ENCODE results near the gene BOC.

Gene BOC

DNA sequence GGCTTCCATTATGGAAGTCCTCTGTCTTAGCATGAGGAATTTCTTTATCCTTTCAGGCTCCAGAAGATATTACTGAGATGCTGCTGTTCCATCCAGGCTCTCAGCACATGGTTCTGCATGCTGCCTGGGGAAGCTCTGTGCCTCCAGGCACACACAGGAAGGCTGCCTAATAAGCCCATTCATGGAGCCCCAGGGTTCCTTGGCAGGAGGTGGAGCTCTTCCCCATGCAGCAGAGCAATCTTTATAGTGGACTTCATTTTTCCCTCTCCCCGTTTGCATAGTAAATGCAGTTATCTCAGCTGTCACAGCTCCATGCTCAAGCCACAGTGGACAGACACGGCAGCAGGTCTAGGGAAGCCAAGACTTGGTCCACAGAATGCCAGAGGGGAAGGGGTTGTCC is 57.6 kb downstream of the BOC start:
- Histone ChIP-seq H3K27ac (ENCODE audit: low read depth, low read length) (no peak overlapping the region), H3K27me3 (ENCODE audit: control insufficient read depth in 1 of 2, insufficient read depth in 2 of 2, low read length in 2 of 2) (no peaks in the 10 kb centered on the region), H3K4me3 (ENCODE audit: low read depth in 1 of 2, low read length in 2 of 2) (no peak overlapping the region), H3K4me1 (ENCODE audit: control insufficient read depth in 1 of 2, insufficient read depth in 2 of 2, low read length in 2 of 2) (no peaks in the 10 kb centered on the region), H3K9ac (ENCODE audit: low read depth in 1 of 2, low read length in 2 of 2) (no peak overlapping the region), H3K9me3 (ENCODE audit: control insufficient read depth in 1 of 2, low read length in 2 of 2) (no peaks in the 10 kb centered on the region), H3K36me3 (ENCODE audit: control insufficient read depth in 1 of 2, insufficient read depth in 2 of 2, low read length in 2 of 2) (no peaks in the 10 kb centered on the region)

DNA sequence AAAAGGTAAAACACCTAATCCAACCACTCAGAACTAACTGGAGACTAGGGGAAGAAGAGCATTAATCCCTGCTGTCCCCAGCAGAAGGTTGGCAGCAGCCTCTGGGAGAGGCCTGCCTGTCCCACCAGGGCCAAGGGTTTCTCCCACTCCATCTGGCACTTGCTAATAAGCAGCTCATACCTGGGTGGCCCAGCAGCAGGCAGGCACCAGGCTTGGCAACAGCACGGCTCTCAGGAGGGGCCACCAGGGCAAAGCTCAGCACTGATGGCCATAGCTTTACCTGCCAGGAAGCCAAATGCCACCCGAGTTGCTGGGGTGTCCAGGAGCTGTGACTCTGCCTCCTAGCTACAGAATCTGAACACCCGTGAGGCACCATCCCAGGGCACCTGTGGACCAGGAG is 58.3 kb downstream of the BOC start:
- no peak overlapping the region for H3K4me3 ChIP-seq (ENCODE audit: low read depth in 1 of 2, low read length in 2 of 2)
- H3K27ac ChIP-seq (ENCODE audit: low read depth, low read length), result no peak overlapping the region
- no peaks in the 10 kb centered on the region for H3K27me3 ChIP-seq (ENCODE audit: control insufficient read depth in 1 of 2, insufficient read depth in 2 of 2, low read length in 2 of 2)
- no peak overlapping the region for H3K9ac ChIP-seq (ENCODE audit: low read depth in 1 of 2, low read length in 2 of 2)
- H3K36me3 ChIP-seq (ENCODE audit: control insufficient read depth in 1 of 2, insufficient read depth in 2 of 2, low read length in 2 of 2), result no peaks in the 10 kb centered on the region
- no peaks in the 10 kb centered on the region for H3K4me1 ChIP-seq (ENCODE audit: control insufficient read depth in 1 of 2, insufficient read depth in 2 of 2, low read length in 2 of 2)
- H3K9me3 ChIP-seq (ENCODE audit: control insufficient read depth in 1 of 2, low read length in 2 of 2), result no peaks in the 10 kb centered on the region

DNA sequence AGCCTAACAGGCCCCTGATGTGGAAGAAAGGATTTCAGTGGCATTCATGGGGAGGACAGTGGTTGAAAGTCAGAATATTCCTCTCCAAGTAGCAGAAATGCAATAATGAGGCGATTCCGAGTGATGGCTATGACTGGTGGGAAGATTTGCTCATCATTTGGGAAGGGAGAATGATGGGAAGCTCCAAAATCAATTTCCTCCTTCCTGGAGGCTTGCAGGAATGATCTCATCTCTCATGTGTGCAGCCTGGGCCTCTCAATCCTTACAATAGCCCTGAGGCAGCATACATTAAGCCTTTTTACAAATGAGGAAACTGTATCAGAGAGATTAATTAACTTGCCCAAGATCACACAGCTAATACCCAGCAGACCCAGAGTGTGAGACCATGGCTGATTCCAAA is 58.7 kb downstream of the BOC start:
- no peaks in the 10 kb centered on the region for H3K36me3 ChIP-seq (ENCODE audit: control insufficient read depth in 1 of 2, insufficient read depth in 2 of 2, low read length in 2 of 2)
- no peak overlapping the region for H3K9ac ChIP-seq (ENCODE audit: low read depth in 1 of 2, low read length in 2 of 2)
- H3K4me3 ChIP-seq (ENCODE audit: low read depth in 1 of 2, low read length in 2 of 2), result no peak overlapping the region
- no peaks in the 10 kb centered on the region for H3K9me3 ChIP-seq (ENCODE audit: control insufficient read depth in 1 of 2, low read length in 2 of 2)
- H3K27me3 ChIP-seq (ENCODE audit: control insufficient read depth in 1 of 2, insufficient read depth in 2 of 2, low read length in 2 of 2), result no peaks in the 10 kb centered on the region
- H3K4me1 ChIP-seq (ENCODE audit: control insufficient read depth in 1 of 2, insufficient read depth in 2 of 2, low read length in 2 of 2), result no peaks in the 10 kb centered on the region
- H3K27ac ChIP-seq (ENCODE audit: low read depth, low read length), result no peak overlapping the region

DNA sequence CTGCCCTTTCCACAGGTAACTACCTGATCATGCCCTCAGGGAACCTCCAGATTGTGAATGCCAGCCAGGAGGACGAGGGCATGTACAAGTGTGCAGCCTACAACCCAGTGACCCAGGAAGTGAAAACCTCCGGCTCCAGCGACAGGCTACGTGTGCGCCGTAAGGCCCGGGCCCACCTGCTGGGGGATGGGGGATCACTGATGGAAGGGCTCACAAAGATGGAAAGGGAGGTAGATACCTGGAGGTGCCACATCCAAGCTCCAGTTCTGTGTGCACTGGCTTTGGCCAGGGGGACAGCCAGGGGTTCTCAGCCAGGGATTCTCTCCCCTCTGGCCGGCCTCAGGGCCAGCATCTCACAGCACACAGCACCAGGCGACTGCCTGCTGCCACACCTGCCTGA is 59.4 kb downstream of the BOC start:
- no peaks in the 10 kb centered on the region for H3K9me3 ChIP-seq (ENCODE audit: control insufficient read depth in 1 of 2, low read length in 2 of 2)
- no peaks in the 10 kb centered on the region for H3K36me3 ChIP-seq (ENCODE audit: control insufficient read depth in 1 of 2, insufficient read depth in 2 of 2, low read length in 2 of 2)
- no peak overlapping the region for H3K27ac ChIP-seq (ENCODE audit: low read depth, low read length)
- no peaks in the 10 kb centered on the region for H3K4me1 ChIP-seq (ENCODE audit: control insufficient read depth in 1 of 2, insufficient read depth in 2 of 2, low read length in 2 of 2)
- no peaks in the 10 kb centered on the region for H3K27me3 ChIP-seq (ENCODE audit: control insufficient read depth in 1 of 2, insufficient read depth in 2 of 2, low read length in 2 of 2)
- no peak overlapping the region for H3K9ac ChIP-seq (ENCODE audit: low read depth in 1 of 2, low read length in 2 of 2)
- no peak overlapping the region for H3K4me3 ChIP-seq (ENCODE audit: low read depth in 1 of 2, low read length in 2 of 2)

DNA sequence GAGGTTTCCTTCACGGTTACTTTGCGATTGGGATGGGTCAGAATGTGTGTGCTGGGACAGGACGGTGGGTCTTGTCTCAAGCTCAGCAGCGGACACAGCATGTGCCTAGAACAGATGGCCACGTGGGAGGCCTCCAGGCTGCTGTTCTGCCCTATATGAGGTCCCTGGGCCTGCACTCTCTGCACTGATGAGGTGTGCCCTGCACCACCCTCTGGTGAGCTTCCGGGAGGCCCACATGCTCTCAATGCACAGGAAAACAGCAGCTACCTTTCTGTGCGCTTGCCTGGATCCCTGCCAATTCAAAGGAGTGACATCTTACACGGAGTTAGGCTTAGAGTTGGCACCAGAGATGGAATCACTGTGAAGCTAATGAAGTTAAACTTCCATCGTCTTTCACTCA is 59.8 kb downstream of the BOC start:
- H3K4me1 ChIP-seq (ENCODE audit: control insufficient read depth in 1 of 2, insufficient read depth in 2 of 2, low read length in 2 of 2), result peaks cover 0 to 3% of the 10 kb centered on the region in 2 donors

DNA sequence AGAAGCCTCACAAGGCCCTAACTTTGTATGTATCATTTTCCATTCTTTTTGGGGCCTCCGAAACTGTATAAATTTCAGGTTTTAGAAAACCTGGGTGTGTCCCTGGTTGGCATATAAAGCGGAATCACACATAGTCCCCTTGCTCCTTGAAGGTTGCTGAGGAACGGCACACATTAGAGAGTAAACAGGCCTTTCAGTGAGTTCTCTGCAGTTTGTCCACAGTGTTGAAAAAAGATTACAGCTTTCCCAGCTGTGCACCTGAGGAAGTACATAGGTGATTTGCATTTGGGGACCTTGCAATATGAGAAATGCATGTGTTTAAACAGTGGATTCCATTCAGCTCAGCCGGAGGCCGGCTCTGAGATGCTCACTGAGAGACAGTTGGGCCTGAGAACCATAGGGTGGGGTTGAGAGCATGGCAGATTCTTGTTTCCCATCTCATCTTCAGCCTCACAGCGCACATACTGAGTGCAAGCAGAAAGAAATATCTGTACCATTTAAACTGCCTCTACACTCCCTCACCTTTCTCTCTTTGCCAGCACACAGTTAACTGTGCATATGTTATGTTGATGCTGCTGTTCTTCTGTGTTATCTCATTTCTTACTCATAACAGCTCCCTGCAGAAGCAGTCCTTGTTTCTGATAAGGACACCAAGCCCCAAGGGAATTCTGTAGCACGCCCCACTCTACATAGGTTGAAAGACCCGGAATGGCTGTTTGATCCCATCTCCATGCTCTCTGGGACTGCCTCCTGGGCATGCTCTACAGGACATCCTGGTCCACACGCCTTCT is 60.4 kb downstream of the BOC start:
- H3K9me3 ChIP-seq (ENCODE audit: control insufficient read depth in 1 of 2, low read length in 2 of 2), result no peaks in the 10 kb centered on the region
- no peaks in the 10 kb centered on the region for H3K36me3 ChIP-seq (ENCODE audit: control insufficient read depth in 1 of 2, insufficient read depth in 2 of 2, low read length in 2 of 2)
- no peak overlapping the region for H3K4me3 ChIP-seq (ENCODE audit: low read depth in 1 of 2, low read length in 2 of 2)
- H3K27me3 ChIP-seq (ENCODE audit: control insufficient read depth in 1 of 2, insufficient read depth in 2 of 2, low read length in 2 of 2), result no peaks in the 10 kb centered on the region
- H3K4me1 ChIP-seq (ENCODE audit: control insufficient read depth in 1 of 2, insufficient read depth in 2 of 2, low read length in 2 of 2), result peaks cover 0 to 9% of the 10 kb centered on the region in 2 donors
- no peak overlapping the region for H3K27ac ChIP-seq (ENCODE audit: low read depth, low read length)
- no peak overlapping the region for H3K9ac ChIP-seq (ENCODE audit: low read depth in 1 of 2, low read length in 2 of 2)

More for the DNA sequence above, 59.8 kb downstream of the BOC start:
- no peaks in the 10 kb centered on the region for H3K9me3 ChIP-seq (ENCODE audit: control insufficient read depth in 1 of 2, low read length in 2 of 2)
- no peak overlapping the region for H3K27ac ChIP-seq (ENCODE audit: low read depth, low read length)
- H3K36me3 ChIP-seq (ENCODE audit: control insufficient read depth in 1 of 2, insufficient read depth in 2 of 2, low read length in 2 of 2), result no peaks in the 10 kb centered on the region
- H3K27me3 ChIP-seq (ENCODE audit: control insufficient read depth in 1 of 2, insufficient read depth in 2 of 2, low read length in 2 of 2), result no peaks in the 10 kb centered on the region
- H3K9ac ChIP-seq (ENCODE audit: low read depth in 1 of 2, low read length in 2 of 2), result no peak overlapping the region
- no peak overlapping the region for H3K4me3 ChIP-seq (ENCODE audit: low read depth in 1 of 2, low read length in 2 of 2)

DNA sequence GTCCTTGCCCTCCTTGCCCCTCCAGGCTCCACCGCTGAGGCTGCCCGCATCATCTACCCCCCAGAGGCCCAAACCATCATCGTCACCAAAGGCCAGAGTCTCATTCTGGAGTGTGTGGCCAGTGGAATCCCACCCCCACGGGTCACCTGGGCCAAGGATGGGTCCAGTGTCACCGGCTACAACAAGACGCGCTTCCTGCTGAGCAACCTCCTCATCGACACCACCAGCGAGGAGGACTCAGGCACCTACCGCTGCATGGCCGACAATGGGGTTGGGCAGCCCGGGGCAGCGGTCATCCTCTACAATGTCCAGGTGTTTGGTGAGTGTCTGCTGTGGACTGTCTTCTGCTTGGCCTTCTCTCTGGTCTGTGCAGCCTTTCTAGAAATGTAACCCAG is 61.0 kb downstream of the BOC start:
- H3K27ac ChIP-seq (ENCODE audit: low read depth, low read length), result no peak overlapping the region
- peaks cover 0 to 9% of the 10 kb centered on the region in 2 donors for H3K4me1 ChIP-seq (ENCODE audit: control insufficient read depth in 1 of 2, insufficient read depth in 2 of 2, low read length in 2 of 2)
- no peak overlapping the region for H3K4me3 ChIP-seq (ENCODE audit: low read depth in 1 of 2, low read length in 2 of 2)
- no peaks in the 10 kb centered on the region for H3K9me3 ChIP-seq (ENCODE audit: control insufficient read depth in 1 of 2, low read length in 2 of 2)
- no peaks in the 10 kb centered on the region for H3K36me3 ChIP-seq (ENCODE audit: control insufficient read depth in 1 of 2, insufficient read depth in 2 of 2, low read length in 2 of 2)
- no peak overlapping the region for H3K9ac ChIP-seq (ENCODE audit: low read depth in 1 of 2, low read length in 2 of 2)
- no peaks in the 10 kb centered on the region for H3K27me3 ChIP-seq (ENCODE audit: control insufficient read depth in 1 of 2, insufficient read depth in 2 of 2, low read length in 2 of 2)

DNA sequence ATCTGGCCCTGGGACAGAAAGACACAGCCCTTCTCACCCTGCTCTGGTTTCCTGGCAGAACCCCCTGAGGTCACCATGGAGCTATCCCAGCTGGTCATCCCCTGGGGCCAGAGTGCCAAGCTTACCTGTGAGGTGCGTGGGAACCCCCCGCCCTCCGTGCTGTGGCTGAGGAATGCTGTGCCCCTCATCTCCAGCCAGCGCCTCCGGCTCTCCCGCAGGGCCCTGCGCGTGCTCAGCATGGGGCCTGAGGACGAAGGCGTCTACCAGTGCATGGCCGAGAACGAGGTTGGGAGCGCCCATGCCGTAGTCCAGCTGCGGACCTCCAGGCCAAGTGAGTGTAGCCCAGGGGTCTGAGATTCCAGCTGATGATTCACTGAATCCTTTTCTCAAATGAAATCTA is 61.7 kb downstream of the BOC start:
- H3K4me1 ChIP-seq (ENCODE audit: control insufficient read depth in 1 of 2, insufficient read depth in 2 of 2, low read length in 2 of 2), result peaks cover 0 to 9% of the 10 kb centered on the region in 2 donors
- H3K27ac ChIP-seq (ENCODE audit: low read depth, low read length), result no peak overlapping the region
- no peak overlapping the region for H3K9ac ChIP-seq (ENCODE audit: low read depth in 1 of 2, low read length in 2 of 2)
- H3K36me3 ChIP-seq (ENCODE audit: control insufficient read depth in 1 of 2, insufficient read depth in 2 of 2, low read length in 2 of 2), result no peaks in the 10 kb centered on the region
- no peaks in the 10 kb centered on the region for H3K27me3 ChIP-seq (ENCODE audit: control insufficient read depth in 1 of 2, insufficient read depth in 2 of 2, low read length in 2 of 2)
- H3K9me3 ChIP-seq (ENCODE audit: control insufficient read depth in 1 of 2, low read length in 2 of 2), result no peaks in the 10 kb centered on the region
- no peak overlapping the region for H3K4me3 ChIP-seq (ENCODE audit: low read depth in 1 of 2, low read length in 2 of 2)

DNA sequence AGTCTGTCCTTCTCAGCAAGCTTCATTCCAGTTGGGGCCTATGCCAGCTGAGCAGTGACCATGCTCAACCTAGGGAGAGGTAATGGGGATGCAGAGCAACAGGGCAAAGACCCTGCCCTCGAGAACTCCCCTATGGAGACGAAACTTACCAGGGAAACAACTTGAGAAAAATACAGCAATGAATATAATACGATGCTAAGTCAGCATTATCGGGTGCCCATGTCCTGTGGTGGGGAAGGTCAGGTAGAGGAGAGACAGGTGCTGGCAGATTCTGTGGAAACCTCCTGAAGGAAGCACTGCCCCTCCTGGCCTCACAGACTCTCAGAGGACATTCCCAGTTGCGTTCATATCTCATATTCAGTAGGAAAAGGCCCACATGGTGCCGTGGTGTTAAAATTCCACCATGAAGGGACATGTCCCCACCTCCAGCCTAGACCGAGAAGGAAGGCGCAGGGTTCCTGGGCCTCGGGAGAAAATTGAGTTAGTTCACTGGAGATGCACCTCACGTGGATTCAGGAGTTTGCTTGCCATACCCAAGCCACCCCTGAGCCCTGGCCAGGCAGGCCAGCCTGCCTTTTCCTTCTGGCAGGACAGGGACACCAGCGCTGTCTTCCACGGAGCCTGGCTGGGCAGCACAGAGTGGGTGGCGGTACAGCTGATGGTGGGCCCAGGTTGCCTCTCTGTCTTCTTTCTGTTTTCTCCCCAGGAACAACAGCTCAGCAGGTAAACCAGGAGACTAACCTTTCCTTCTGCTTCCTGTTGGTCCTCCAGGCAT is 62.4 kb downstream of the BOC start:
- no peaks in the 10 kb centered on the region for H3K36me3 ChIP-seq (ENCODE audit: control insufficient read depth in 1 of 2, insufficient read depth in 2 of 2, low read length in 2 of 2)

DNA sequence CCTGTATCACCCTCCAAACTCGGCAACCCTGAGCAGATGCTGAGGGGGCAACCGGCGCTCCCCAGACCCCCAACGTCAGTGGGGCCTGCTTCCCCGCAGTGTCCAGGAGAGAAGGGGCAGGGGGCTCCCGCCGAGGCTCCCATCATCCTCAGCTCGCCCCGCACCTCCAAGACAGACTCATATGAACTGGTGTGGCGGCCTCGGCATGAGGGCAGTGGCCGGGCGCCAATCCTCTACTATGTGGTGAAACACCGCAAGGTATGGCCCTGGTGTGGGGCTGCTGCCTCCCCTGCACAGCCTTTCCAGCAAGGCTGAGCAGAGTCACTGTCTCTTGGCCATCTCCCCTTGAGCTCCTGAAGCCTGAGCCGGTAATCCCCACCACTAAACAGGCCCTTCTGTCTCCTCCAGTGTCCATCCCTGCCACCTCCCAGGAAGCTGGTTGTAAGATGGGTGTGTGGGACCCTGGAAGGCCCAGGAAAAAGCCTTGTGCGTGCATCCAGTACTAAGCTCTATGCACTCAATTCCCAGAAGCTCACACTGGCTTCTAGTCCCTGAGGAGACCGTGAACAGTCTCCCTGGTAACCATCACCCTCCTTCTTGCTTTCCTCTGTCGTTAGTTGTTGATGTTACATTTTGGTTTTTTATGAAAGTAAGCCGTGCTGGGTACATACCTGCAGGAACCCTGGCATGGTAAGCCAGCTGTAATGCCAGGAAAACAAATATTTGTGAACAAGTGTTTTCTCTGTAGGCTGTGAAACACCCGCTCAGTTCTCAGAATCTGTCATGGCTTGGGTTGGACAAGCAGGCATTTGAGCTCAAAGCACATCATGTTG is 63.3 kb downstream of the BOC start:
- peaks cover 0 to 4% of the 10 kb centered on the region in 2 donors for H3K36me3 ChIP-seq (ENCODE audit: control insufficient read depth in 1 of 2, insufficient read depth in 2 of 2, low read length in 2 of 2)
- H3K9ac ChIP-seq (ENCODE audit: low read depth in 1 of 2, low read length in 2 of 2), result no peak overlapping the region

More for the DNA sequence above, 62.4 kb downstream of the BOC start:
- Histone ChIP-seq H3K27ac (ENCODE audit: low read depth, low read length) (no peak overlapping the region), H3K27me3 (ENCODE audit: control insufficient read depth in 1 of 2, insufficient read depth in 2 of 2, low read length in 2 of 2) (no peaks in the 10 kb centered on the region), H3K4me3 (ENCODE audit: low read depth in 1 of 2, low read length in 2 of 2) (no peak overlapping the region), H3K9me3 (ENCODE audit: control insufficient read depth in 1 of 2, low read length in 2 of 2) (no peaks in the 10 kb centered on the region), H3K4me1 (ENCODE audit: control insufficient read depth in 1 of 2, insufficient read depth in 2 of 2, low read length in 2 of 2) (peaks cover 0 to 9% of the 10 kb centered on the region in 2 donors), H3K9ac (ENCODE audit: low read depth in 1 of 2, low read length in 2 of 2) (no peak overlapping the region)

More for the DNA sequence above, 63.3 kb downstream of the BOC start:
- H3K27me3 ChIP-seq (ENCODE audit: control insufficient read depth in 1 of 2, insufficient read depth in 2 of 2, low read length in 2 of 2), result no peaks in the 10 kb centered on the region
- H3K27ac ChIP-seq (ENCODE audit: low read depth, low read length), result no peak overlapping the region
- no peak overlapping the region for H3K4me3 ChIP-seq (ENCODE audit: low read depth in 1 of 2, low read length in 2 of 2)
- H3K9me3 ChIP-seq (ENCODE audit: control insufficient read depth in 1 of 2, low read length in 2 of 2), result no peaks in the 10 kb centered on the region
- peaks cover 0 to 9% of the 10 kb centered on the region in 2 donors for H3K4me1 ChIP-seq (ENCODE audit: control insufficient read depth in 1 of 2, insufficient read depth in 2 of 2, low read length in 2 of 2)

All from duodenal mucosa (tissue), 2 donors.